ENCODE data around the gene CYP27B1.

CYP27B1 gene

DNA sequence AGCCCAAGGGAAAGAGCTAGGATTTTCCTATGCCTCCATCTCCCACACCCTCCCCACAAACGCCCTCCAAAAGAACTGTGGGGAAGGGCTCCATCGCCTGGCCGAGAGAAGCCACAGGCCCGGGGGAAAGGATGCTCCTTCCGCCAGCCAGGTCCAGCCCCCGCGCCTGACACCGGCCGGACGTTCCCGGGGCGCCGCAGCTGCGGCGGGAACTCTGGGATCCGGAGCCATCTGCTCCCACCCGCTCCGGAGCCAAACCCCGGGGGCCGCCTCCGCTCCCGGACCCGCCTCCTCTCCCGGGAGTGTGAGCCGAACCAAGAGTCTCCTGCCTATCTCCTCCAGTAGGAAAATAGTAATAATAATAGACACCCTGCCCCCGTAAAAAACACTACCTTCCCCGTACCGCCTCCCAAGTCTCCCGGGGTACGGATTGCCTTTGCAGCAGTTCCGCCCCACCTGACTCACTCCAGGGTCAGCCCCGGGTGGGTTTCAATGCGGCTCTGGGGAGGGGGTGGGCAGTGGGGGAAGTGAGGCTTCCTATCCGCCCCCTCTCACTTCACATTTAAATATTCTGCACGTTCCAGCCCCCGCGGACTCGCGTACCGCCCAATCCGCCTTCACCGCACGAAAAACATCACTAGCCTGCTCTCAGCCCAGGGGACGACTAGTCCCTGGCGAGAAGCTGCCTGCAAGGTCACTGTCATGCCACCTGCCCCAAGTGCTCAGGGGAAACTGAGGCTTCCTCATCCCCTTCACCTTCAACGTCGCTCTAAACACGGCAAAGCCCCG lies 30.7 kb downstream of the CYP27B1 start:
- no peak for DNase-seq (ENCODE audit: low spot score)

GRCh38 chr12:57735198-57735855 lies 31.6 kb downstream of the CYP27B1 start:
- peak; percentile 35 for DNase-seq (ENCODE audit: low spot score)

DNA sequence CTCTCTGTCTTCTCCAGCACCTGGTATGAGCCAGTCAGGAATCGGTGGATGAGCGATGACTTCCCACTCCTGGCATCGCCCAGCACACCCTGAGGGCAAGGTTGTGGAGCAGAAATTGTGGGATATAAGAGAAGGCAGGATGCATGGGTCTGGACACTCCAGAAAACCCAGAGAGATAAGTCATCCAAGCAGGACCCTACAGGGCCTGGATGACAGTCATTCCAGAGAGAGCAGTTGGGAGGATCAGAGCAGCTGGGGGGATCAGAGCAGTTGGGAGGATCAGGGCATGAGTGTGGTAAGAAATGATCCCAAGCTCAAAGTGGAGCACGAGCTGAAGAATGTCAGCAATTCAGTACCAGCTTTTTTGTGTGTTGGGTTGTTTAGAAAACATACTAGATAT lies 32.3 kb downstream of the CYP27B1 start:
- no peak for DNase-seq (ENCODE audit: low spot score)

DNA sequence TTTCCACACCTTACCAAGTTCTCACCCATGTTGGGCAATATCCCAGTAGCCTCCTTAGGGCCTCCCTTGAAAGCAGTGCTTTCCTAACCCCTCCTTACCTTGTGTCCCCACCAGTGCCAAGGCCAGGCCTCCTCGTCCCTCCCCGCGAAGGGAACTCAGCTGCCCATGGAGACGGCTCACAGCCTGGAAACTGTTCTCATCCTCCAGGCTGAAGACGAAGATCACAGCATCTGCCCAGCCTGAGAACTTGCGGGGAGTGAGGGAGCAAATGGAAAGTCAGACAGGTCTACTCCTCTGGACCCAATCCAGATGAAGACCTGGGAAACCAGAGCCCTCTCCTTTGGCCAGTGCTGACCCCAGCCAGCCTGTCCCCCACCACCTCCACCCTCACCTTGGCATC lies 33.0 kb downstream of the CYP27B1 start:
- no peak for DNase-seq (ENCODE audit: low spot score)

- DNase-seq (ENCODE audit: low spot score) = no peak
Measured at GRCh38 chr12:57732726-57733593, 33.9 kb downstream of the CYP27B1 start.

GRCh38 chr12:57732270-57732669 lies 34.6 kb downstream of the CYP27B1 start:
- DNase-seq (ENCODE audit: low spot score) = no peak

GRCh38 chr12:57731411-57732080 lies 35.3 kb downstream of the CYP27B1 start:
- no peak for DNase-seq (ENCODE audit: low spot score)

- no peak for DNase-seq (ENCODE audit: low spot score)
Measured at GRCh38 chr12:57730336-57731067, 36.4 kb downstream of the CYP27B1 start.

DNA sequence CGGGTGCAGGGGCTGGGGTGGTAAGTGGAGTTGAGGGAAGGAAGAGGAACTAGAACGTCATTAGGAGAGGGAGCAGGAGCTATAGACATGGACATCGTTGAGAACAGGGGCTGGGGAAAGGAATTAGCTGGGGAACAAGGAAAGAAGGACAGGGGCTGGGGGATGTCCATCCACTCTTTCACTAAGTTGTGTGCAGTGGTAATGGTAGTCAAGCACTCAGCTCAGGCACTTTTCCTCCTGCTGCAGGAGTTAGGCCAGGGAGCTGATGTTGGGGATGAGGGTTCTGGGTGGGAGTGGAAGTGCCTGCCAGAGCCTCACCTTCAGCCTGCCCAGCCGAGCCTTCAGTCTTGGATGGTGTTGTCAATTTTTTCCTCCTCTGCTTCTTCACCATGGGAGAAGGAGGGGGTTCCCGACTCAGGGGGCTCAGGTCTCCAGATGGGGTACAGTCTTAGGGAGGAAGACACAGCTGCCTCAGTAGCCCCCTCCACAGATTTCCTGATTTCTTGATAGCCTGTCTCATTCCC lies 37.5 kb downstream of the CYP27B1 start:
- no peak for DNase-seq (ENCODE audit: low spot score)

DNA sequence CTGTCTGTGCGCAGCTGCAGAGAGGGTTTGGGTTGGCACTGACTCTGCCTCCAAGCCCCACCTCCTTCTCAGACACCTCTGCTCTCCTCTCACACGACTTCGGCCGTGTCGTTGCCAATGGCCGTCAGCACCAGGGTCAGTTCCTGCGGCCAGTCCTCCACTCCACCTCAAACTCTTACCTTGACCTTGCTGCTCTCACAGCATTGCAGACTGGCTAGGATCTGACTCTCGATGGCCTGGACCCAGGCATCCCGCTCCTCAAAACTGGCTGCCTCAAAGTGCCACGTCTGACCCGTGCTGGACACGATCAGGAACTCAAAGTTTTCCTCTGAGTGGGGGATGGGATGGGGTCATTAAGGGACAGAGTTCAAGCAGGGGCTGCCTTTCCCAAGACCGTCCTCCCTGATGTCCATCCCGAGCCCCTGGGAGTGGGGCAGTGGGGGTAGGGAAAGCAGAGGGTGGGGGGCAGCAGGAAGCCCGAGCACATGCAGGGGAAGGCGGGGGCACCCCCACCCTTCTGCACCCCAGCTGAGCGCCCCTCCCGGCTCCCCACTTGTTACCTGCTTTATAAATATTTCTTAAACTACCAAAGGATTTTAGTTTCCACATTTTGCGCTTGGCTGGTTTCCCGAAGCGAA lies 39.0 kb downstream of the CYP27B1 start:
- DNase-seq (ENCODE audit: low spot score) = no peak

- DNase-seq (ENCODE audit: low spot score) = no peak
Measured at GRCh38 chr12:57726884-57727757, 39.8 kb downstream of the CYP27B1 start.

GRCh38 chr12:57726151-57726883 lies 40.6 kb downstream of the CYP27B1 start:
- no peak for DNase-seq (ENCODE audit: low spot score)

GRCh38 chr12:57725851-57726150 lies 41.1 kb downstream of the CYP27B1 start:
- DNase-seq (ENCODE audit: low spot score) = no peak

- no peak for DNase-seq (ENCODE audit: low spot score)
Measured at GRCh38 chr12:57724936-57725740, 41.7 kb downstream of the CYP27B1 start.

DNA sequence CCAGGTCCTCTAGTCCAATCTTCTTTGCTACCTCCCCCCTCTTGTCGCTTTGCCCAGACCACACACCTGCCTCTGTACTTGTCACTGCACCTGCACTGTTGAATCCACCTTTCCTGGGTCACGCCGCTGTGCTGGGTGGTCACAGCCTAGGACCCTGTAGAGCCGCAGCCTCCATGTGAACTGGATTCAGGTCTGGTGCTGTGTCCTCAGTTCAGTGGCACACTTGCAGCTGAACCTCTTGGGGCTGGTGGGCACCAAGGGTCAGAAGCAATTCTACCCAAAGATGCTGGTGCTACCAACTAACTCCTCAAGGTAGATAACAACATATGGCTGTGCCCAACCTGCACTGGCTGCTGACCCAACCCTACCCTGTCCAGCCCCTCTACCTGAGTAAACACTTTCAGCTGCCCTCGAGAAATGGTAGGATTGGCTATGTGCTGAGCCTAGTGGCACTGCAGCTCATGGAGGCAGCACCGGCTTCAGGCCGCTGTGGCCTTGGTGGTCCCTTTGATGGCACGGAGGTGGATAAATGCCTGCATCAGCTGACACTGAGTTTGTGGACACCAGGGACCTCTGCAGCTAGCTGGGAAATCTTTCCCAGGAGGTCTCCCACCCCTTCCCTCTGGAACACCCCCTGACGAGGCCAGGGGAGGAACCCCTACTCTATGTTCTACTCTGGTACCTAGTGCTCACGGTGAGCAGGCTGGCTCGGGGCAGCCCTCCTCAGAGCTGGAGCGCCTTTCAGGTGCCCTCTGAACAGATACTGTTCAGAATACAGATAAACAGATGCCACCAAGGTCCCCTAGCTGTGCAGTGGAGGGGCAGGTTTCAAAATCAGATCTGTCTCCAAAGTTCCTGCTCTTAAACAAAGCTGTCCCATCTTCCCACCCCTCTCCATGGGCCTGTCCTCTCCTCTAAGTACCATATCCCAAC lies 42.6 kb downstream of the CYP27B1 start:
- DNase-seq (ENCODE audit: low spot score) = no peak

- DNase-seq (ENCODE audit: low spot score) = no peak
Measured at GRCh38 chr12:57723630-57723962, 43.3 kb downstream of the CYP27B1 start.
